Fibroblast of villous mesenchyme (primary cell): ENCODE measurements around the gene HSDL2. TPM values are rescaled to one million over a fixed set of nuclear protein-coding genes. Genes with fewer than 3 reads are reported as not detected.
"Not testable (repeated sequence)": the region's sequence is repeated elsewhere in the genome, so short reads cannot be mapped to it uniquely, and the experiment has no call there.

Experiments used
- DNase-seq: peaks from one replicate; pipeline ENCODE4 v3.0.0-alpha.2; 2010; ENCODE audit warnings: low read depth
- H3K4me3 ChIP-seq: 2 replicates; pipeline ENCODE4 v1.5.1; 2011; ENCODE audit warnings: low read depth, mild to moderate bottlenecking, low read length
- CTCF ChIP-seq: IDR thresholded peaks from 2 replicates; pipeline ENCODE4 v1.5.1; 2012; ENCODE audit warnings: low read depth, mild to moderate bottlenecking, low read length; ENCODE audit not compliant: insufficient read depth
- total RNA-seq: library from RNA; depleted of rRNA; stranded (reverse); fragments of >200 nt; gene quantifications from 2 replicates; pipeline ENCODE4 v1.2.3, GENCODE V29; 2012

HSDL2 gene
- total RNA-seq, 1 donor: 55.3 TPM

- no peak overlapping the region for H3K4me3 ChIP-seq
- TF ChIP-seq CTCF: no peak
- no peak for DNase-seq
Measured at GRCh38 chr9:112384219-112384618, 4.3 kb downstream of the HSDL2 start.

- TF ChIP-seq CTCF: no peak
- DNase-seq: no peak
- H3K4me3 ChIP-seq: no peak overlapping the region
Measured at GRCh38 chr9:112384690-112385089, 4.8 kb downstream of the HSDL2 start.

GRCh38 chr9:112387115-112387514 is 7.2 kb downstream of the HSDL2 start:
- no peak for DNase-seq
- no peak for TF ChIP-seq CTCF
- no peak overlapping the region for H3K4me3 ChIP-seq

- DNase-seq, H3K4me3 ChIP-seq: not testable (repeated sequence)
Measured at GRCh38 chr9:112389897-112390296, 10.0 kb downstream of the HSDL2 start.

- DNase-seq, H3K4me3 ChIP-seq: not testable (repeated sequence)
Measured at GRCh38 chr9:112391936-112392560, 12.1 kb downstream of the HSDL2 start.

GRCh38 chr9:112393146-112393545 is 13.2 kb downstream of the HSDL2 start:
- H3K4me3 ChIP-seq, DNase-seq: not testable (repeated sequence)

GRCh38 chr9:112396416-112396815 is 16.5 kb downstream of the HSDL2 start:
- H3K4me3 ChIP-seq: no peak overlapping the region
- DNase-seq: no peak
- TF ChIP-seq CTCF: no peak

GRCh38 chr9:112396872-112397271 is 17.0 kb downstream of the HSDL2 start:
- no peak for DNase-seq
- no peak overlapping the region for H3K4me3 ChIP-seq
- TF ChIP-seq CTCF: no peak
